GM21576 (cell line): Measurements from ENCODE around the gene MTERF1.
"Not testable (repeated sequence)": the region's sequence is repeated elsewhere in the genome, so short reads cannot be mapped to it uniquely, and the experiment has no call there.

Experiments
- ATAC-seq: cut with Tn5 transposase; IDR thresholded peaks from one replicate; pipeline ENCODE4 v1.9.1; 2021; ENCODE audit warnings: mild to moderate bottlenecking, moderate library complexity; ENCODE audit not compliant: unreplicated experiment

The MTERF1 gene

GRCh38 chr7:91880413-91881241, at the start of gene MTERF1:
TSS of gene MTERF1 (minus strand) at chr7:91880702. CDS start at chr7:91880083, 619 bp downstream.
- peak; percentile 99 for ATAC-seq

- ATAC-seq: no peak
Measured at GRCh38 chr7:91929463-91929862, 49.0 kb upstream of the MTERF1 start.

DNA sequence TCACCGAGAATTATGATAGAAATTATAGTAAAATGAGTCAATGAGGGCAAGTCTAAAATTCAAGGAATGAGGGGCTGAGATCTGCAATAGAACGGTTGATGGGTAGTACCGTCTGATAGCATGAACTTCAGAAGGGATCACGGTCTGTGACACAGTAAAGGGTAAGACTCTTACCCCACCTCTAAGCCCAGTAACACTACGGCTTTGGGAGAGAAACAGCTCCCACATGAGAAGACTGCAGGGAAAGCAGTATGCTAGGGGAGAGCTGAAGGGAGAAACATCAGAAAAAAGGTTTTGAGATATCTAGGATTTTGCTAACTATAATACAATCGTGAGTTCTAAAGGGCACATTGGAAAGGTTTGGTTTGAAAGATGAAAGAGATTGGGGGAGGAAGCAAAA, 47.4 kb upstream of the MTERF1 start:
- ATAC-seq: no peak

GRCh38 chr7:91922857-91923256, 42.4 kb upstream of the MTERF1 start:
- no peak for ATAC-seq

GRCh38 chr7:91918356-91918755, 37.9 kb upstream of the MTERF1 start:
- ATAC-seq: no peak

DNA sequence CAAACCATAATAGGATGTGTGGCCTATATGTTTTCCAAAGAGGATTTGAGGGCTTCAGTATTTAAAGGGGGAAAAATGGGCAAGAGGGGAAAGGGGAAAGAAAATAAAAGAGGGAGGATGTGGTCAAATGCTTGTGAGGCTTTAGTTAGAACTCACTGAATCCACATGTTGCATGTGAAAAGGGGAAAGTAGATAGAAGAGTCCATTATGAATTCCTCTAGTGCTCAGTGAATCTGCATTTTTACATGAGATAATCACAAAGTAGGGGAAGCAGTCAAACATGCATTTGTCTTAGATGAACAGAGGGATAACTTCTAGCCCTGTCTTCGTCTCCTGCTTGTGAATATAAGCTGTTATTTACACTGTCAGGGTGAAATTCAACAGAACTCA, 35.5 kb upstream of the MTERF1 start:
- ATAC-seq: no peak

GRCh38 chr7:91915401-91916050, 35.0 kb upstream of the MTERF1 start:
- no peak for ATAC-seq

GRCh38 chr7:91913612-91914011, 33.1 kb upstream of the MTERF1 start:
- no peak for ATAC-seq

DNA sequence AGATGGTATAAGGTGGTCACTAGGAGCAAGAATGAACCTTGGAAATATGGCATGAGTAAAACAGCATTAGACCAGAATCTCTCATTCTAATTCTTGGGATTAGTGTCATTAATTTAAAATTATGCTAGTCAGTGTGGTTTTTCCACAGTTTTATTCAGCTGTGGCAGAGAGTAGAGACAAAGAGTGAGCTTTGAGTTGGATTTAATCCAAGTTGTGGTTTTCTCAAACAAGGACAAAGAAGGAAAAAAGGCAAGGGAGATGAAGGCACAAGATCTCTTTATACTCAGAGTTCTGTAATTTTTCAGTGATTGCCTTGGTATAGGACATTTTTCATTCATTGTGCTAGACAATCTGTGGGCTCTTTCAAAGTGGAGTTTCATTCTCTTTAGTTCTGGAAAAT, 32.0 kb upstream of the MTERF1 start:
- no peak for ATAC-seq

- ATAC-seq: no peak
Measured at GRCh38 chr7:91911121-91911520, 30.6 kb upstream of the MTERF1 start.

DNA sequence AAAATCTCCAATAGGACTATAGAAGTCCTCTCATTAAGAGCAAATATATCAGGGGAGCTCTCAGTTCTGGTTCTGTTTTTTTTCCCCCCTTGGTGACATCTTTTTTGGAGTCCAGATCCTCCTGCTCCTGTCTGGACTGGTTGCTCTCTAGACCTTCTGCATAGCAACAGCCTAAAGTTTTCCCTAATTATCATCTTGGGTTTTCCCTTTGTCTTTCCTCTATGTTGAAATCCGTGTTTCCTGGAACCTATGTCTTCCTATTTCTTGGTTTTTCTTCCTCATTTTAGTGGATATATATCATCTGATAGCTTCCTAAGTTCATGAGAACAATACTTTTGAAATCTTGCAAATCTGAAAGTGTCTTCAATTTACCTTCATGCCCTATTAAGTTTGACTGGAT, 29.7 kb upstream of the MTERF1 start:
- no peak for ATAC-seq

DNA sequence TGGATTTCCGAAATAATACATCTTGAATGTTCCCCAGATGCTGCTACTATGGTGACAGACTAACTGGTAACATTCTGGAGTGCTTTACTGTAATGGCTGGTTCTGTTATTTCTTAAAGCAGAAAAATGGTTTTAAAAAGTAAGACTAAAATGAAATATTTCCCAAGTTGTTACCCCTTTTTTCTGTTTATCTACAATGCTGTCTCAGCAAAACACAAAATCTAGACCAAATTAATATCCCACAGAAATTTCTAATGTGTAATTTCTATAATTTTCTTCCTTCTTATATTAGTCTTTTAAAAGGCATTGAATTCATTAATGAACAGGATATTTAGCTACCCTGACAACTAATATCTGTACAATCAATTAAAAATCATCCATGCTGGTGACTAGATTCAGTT, 19.1 kb upstream of the MTERF1 start:
- no peak for ATAC-seq

DNA sequence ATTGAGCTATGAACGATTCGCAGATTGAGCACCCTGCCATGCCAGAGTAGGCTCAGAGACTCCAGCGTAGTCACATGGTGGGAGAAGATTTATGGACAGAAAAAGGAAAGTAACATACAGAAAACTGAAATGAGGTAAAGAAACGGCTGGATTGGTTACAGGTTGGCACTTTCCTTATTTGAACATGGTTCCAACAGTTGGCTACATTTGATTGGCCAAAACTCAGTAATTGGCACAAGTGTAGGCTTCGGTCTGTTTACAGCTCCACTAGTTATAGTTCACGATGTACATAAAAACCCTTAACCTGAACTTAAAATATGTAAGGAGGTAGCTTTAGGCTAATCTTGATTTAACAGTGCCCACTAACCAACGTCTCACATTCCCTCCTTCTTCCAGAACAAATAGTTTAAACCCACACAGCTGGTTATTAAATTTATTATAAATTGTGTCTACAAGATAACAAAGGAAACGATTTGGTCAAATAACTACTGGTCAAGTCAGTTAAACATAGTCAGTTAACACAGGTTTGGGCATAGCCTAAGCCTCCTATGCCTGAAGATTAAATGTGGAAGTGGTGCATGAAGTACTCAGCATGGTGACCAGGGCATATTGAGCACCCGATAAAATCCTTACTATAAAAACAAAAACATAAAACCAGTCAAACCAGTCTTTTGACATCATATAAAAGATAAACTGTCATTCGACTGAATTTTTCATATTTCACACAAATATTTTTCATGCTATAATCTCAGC, 17.9 kb upstream of the MTERF1 start:
- no peak for ATAC-seq

- no peak for ATAC-seq
Measured at GRCh38 chr7:91894781-91895480, 14.4 kb upstream of the MTERF1 start.

DNA sequence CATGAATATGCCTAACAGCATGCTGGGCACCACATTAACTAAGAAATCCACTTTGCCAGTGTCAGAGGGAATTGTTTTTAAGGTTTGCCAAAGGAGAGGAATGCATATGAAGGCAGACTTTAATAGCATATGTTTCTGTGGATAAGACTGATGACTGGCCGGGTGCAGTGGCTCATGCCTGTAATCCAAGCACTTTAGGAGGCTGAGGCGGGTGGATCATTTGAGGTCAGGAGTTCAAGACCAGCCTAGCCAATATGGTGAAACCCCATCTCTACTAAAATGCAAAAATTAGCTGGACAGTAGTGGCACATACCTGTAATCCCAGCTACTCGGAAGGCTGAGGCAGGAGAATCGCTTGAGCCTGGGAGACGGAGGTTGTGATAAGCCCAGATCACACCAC, 13.2 kb upstream of the MTERF1 start:
- not testable (repeated sequence) for ATAC-seq

- no peak for ATAC-seq
Measured at GRCh38 chr7:91892821-91893340, 12.4 kb upstream of the MTERF1 start.

DNA sequence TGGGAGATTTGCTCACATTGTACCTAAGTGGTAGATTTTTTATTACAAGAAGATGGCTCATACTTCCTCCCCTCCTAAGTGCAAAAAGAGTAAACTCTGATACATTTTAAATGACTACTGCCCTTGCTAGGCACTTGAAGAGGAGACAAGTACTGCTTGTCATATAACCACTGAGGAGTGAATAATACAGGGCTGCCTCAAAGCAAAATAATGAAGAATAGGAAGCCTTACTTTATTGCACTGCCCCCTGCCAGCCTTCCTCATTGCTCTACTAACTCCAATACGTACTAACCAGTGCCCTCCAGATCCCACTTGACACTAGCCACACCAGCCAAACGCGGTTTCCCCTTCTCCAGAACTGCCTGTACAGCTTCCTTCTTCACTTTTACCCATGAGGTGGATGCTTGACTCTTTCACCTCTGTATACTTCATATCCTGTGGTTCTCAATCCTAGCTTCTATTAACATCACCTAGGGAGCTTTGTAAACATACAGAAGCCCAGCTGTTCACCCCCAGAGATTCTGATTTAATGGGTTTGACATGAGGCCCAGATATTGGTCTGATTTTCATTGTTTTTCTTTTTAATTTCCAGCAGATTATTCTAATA, 11.7 kb upstream of the MTERF1 start:
- ATAC-seq: no peak

- not testable (repeated sequence) for ATAC-seq
Measured at GRCh38 chr7:91888271-91889175, 8.0 kb upstream of the MTERF1 start.
